Trophoblast cell (in vitro differentiated cells and primary cell): Measurements from ENCODE around the gene POMT2.

Experiments
- DNase-seq, 2 donors: peaks; one replicate each; pipeline ENCODE4 v3.0.0-alpha.2; 2016
- H2AFZ ChIP-seq: 2 replicates; pipeline ENCODE4 v1.6.1; 2013; ENCODE audit warnings: low read length, moderate library complexity, mild to moderate bottlenecking; ENCODE audit not compliant: insufficient read depth, poor library complexity
- H2AK5ac ChIP-seq: 2 replicates; pipeline ENCODE4 v1.6.1; 2013; ENCODE audit warnings: mild to moderate bottlenecking, low read length
- H2BK120ac ChIP-seq: 2 replicates; pipeline ENCODE4 v1.6.1; 2013; ENCODE audit warnings: low read length, mild to moderate bottlenecking, moderate library complexity; ENCODE audit not compliant: insufficient read depth, poor library complexity
- H2BK12ac ChIP-seq: 2 replicates; pipeline ENCODE4 v1.6.1; 2013; ENCODE audit warnings: mild to moderate bottlenecking, low read length, moderate library complexity
- H2BK5ac ChIP-seq: 2 replicates; pipeline ENCODE4 v1.6.1; 2013; ENCODE audit warnings: low read length, low read depth, moderate library complexity, mild to moderate bottlenecking; ENCODE audit not compliant: poor library complexity
- H3K14ac ChIP-seq: 2 replicates; pipeline ENCODE4 v1.6.1; 2013; ENCODE audit warnings: mild to moderate bottlenecking, low read length
- H3K18ac ChIP-seq: 2 replicates; pipeline ENCODE4 v1.6.1; 2013; ENCODE audit warnings: mild to moderate bottlenecking, low read length
- H3K23ac ChIP-seq: 2 replicates; pipeline ENCODE4 v1.6.1; 2013; ENCODE audit warnings: low read length
- H3K27ac ChIP-seq: 2 replicates; pipeline ENCODE4 v1.5.1; 2013; ENCODE audit warnings: low read depth, mild to moderate bottlenecking, inconsistent platforms, low read length, moderate library complexity
- H3K27me3 ChIP-seq: 2 replicates; pipeline ENCODE4 v1.6.1; 2013; ENCODE audit warnings: inconsistent platforms, mild to moderate bottlenecking, low read length, moderate library complexity; ENCODE audit not compliant: insufficient read depth
- H3K36me3 ChIP-seq, 2 experiments: 1 replicate in 1 of 2; 2 replicates in 1 of 2; pipeline ENCODE4 v1.6.1; 2013; ENCODE audit warnings: low read length in 2 of 2, mild to moderate bottlenecking in 2 of 2, moderate library complexity in 1 of 2; ENCODE audit not compliant: insufficient read depth in 2 of 2, control insufficient read depth in 1 of 2
- H3K4ac ChIP-seq: 2 replicates; pipeline ENCODE4 v1.6.1; 2013; ENCODE audit warnings: low read depth, mild to moderate bottlenecking, low read length, moderate library complexity
- H3K4me1 ChIP-seq, 2 experiments: 1 replicate in 1 of 2; 2 replicates in 1 of 2; pipeline ENCODE4 v1.6.1; 2013; ENCODE audit warnings: low read length in 2 of 2, mild to moderate bottlenecking in 2 of 2, moderate library complexity in 1 of 2; ENCODE audit not compliant: insufficient read depth in 2 of 2, control insufficient read depth in 1 of 2
- H3K4me2 ChIP-seq: 2 replicates; pipeline ENCODE4 v1.6.1; 2013; ENCODE audit warnings: inconsistent platforms, mild to moderate bottlenecking, low read length, moderate library complexity
- H3K4me3 ChIP-seq: 2 replicates; pipeline ENCODE4 v1.5.1; 2013; ENCODE audit warnings: mild to moderate bottlenecking, low read depth, low read length, inconsistent platforms
- H3K79me1 ChIP-seq: one replicate; pipeline ENCODE4 v1.6.1; 2013; ENCODE audit warnings: low read length
- H3K79me2 ChIP-seq: 2 replicates; pipeline ENCODE4 v1.6.1; 2013; ENCODE audit warnings: low read length, mild to moderate bottlenecking; ENCODE audit not compliant: control insufficient read depth, insufficient read depth, poor library complexity
- H3K9ac ChIP-seq: 2 replicates; pipeline ENCODE4 v1.6.1; 2013; ENCODE audit warnings: mild to moderate bottlenecking, low read length
- H3K9me3 ChIP-seq: 2 replicates; pipeline ENCODE4 v1.6.1; 2013; ENCODE audit warnings: low read depth, mild to moderate bottlenecking, control low read depth, inconsistent platforms, low read length; ENCODE audit not compliant: insufficient read depth
- H4K12ac ChIP-seq: 2 replicates; pipeline ENCODE4 v1.6.1; 2013; ENCODE audit warnings: low read depth, mild to moderate bottlenecking, low read length, moderate library complexity
- H4K8ac ChIP-seq: 2 replicates; pipeline ENCODE4 v1.6.1; 2013; ENCODE audit warnings: low read depth, mild to moderate bottlenecking, low read length, moderate library complexity
- H4K91ac ChIP-seq: one replicate; pipeline ENCODE4 v1.6.1; 2013; ENCODE audit warnings: low read depth, mild to moderate bottlenecking, low read length, moderate library complexity
- WGBS: extraction: QIAGEN DNeasy Blood & Tissue Kit; methylation state at CpG from one replicate; pipeline ENCODE4 v1.1.7; 2013; ENCODE audit warnings: missing lambda C conversion rate; ENCODE audit not compliant: insufficient read length, insufficient coverage; ENCODE audit errors: extremely low coverage; 5-methylcytosine and 5-hydroxymethylcytosine counted together

Gene POMT2

GRCh38 chr14:77260631-77261030 lies 60.1 kb downstream of the POMT2 start:
- H3K4me2 ChIP-seq, result no peak overlapping the region
- no peak overlapping the region for H2BK120ac ChIP-seq
- H3K36me3 ChIP-seq, result no peaks in the 10 kb centered on the region
- H3K27me3 ChIP-seq, result no peaks in the 10 kb centered on the region
- no peak overlapping the region for H3K4ac ChIP-seq
- no peak overlapping the region for H3K4me3 ChIP-seq
- no peaks in the 10 kb centered on the region for H3K4me1 ChIP-seq
- WGBS, result no CpG with 5 or more reads among the region's 10 CpGs
- H3K9ac ChIP-seq, result no peak overlapping the region
- H4K8ac ChIP-seq, result no peak overlapping the region
- H4K12ac ChIP-seq, result no peak overlapping the region
- H2BK12ac ChIP-seq, result no peak overlapping the region
- no peak overlapping the region for H3K14ac ChIP-seq
- no peak overlapping the region for H3K23ac ChIP-seq
- peaks cover 2% of the 10 kb centered on the region for H3K9me3 ChIP-seq
- no peak overlapping the region for H3K18ac ChIP-seq
- no peak overlapping the region for H3K27ac ChIP-seq
- no peaks in the 10 kb centered on the region for H3K79me2 ChIP-seq
- no peak overlapping the region for H2BK5ac ChIP-seq
- no peak for DNase-seq
- H2AFZ ChIP-seq, result no peak overlapping the region
- no peak overlapping the region for H2AK5ac ChIP-seq
- no peak overlapping the region for H4K91ac ChIP-seq
- no peaks in the 10 kb centered on the region for H3K79me1 ChIP-seq

GRCh38 chr14:77260199-77260598 lies 60.5 kb downstream of the POMT2 start:
- H3K14ac ChIP-seq, result no peak overlapping the region
- H3K79me2 ChIP-seq, result no peaks in the 10 kb centered on the region
- no peak overlapping the region for H2AK5ac ChIP-seq
- no peak overlapping the region for H3K4me2 ChIP-seq
- H3K23ac ChIP-seq, result no peak overlapping the region
- no peak overlapping the region for H2BK5ac ChIP-seq
- no peak overlapping the region for H3K9ac ChIP-seq
- peaks cover 2% of the 10 kb centered on the region for H3K9me3 ChIP-seq
- no peak overlapping the region for H4K12ac ChIP-seq
- no peak overlapping the region for H3K4ac ChIP-seq
- H3K4me3 ChIP-seq, result no peak overlapping the region
- no CpG with 5 or more reads among the region's 11 CpGs for WGBS
- no peak overlapping the region for H2AFZ ChIP-seq
- no peaks in the 10 kb centered on the region for H3K36me3 ChIP-seq
- DNase-seq, result no peak
- H4K8ac ChIP-seq, result no peak overlapping the region
- H3K27me3 ChIP-seq, result no peaks in the 10 kb centered on the region
- H4K91ac ChIP-seq, result no peak overlapping the region
- H3K4me1 ChIP-seq, result no peaks in the 10 kb centered on the region
- no peak overlapping the region for H2BK120ac ChIP-seq
- H2BK12ac ChIP-seq, result no peak overlapping the region
- no peak overlapping the region for H3K27ac ChIP-seq
- no peaks in the 10 kb centered on the region for H3K79me1 ChIP-seq
- H3K18ac ChIP-seq, result no peak overlapping the region

GRCh38 chr14:77259025-77259715 lies 61.5 kb downstream of the POMT2 start:
- no peaks in the 10 kb centered on the region for H3K79me2 ChIP-seq
- no peak overlapping the region for H3K4me2 ChIP-seq
- H2AK5ac ChIP-seq, result no peak overlapping the region
- no peak overlapping the region for H4K91ac ChIP-seq
- H3K27ac ChIP-seq, result no peak overlapping the region
- H3K9me3 ChIP-seq, result peaks cover 2% of the 10 kb centered on the region
- no peak overlapping the region for H3K14ac ChIP-seq
- no peak overlapping the region for H2BK120ac ChIP-seq
- H3K79me1 ChIP-seq, result no peaks in the 10 kb centered on the region
- no peaks in the 10 kb centered on the region for H3K27me3 ChIP-seq
- no peak overlapping the region for H4K12ac ChIP-seq
- H3K18ac ChIP-seq, result no peak overlapping the region
- H2AFZ ChIP-seq, result no peak overlapping the region
- H3K4me1 ChIP-seq, result no peaks in the 10 kb centered on the region
- no peak for DNase-seq
- no peak overlapping the region for H3K23ac ChIP-seq
- no peak overlapping the region for H3K4ac ChIP-seq
- H3K9ac ChIP-seq, result no peak overlapping the region
- WGBS, result no CpG with 5 or more reads among the region's 11 CpGs
- no peak overlapping the region for H2BK12ac ChIP-seq
- H3K36me3 ChIP-seq, result no peaks in the 10 kb centered on the region
- H2BK5ac ChIP-seq, result no peak overlapping the region
- H3K4me3 ChIP-seq, result no peak overlapping the region
- H4K8ac ChIP-seq, result no peak overlapping the region

- H2BK120ac ChIP-seq, result no peak overlapping the region
- H3K27ac ChIP-seq, result no peak overlapping the region
- H3K4me1 ChIP-seq, result no peaks in the 10 kb centered on the region
- no peak overlapping the region for H3K4me2 ChIP-seq
- H3K79me1 ChIP-seq, result no peaks in the 10 kb centered on the region
- H2BK12ac ChIP-seq, result no peak overlapping the region
- no peak overlapping the region for H3K14ac ChIP-seq
- H3K9ac ChIP-seq, result no peak overlapping the region
- no peak for DNase-seq
- H3K79me2 ChIP-seq, result no peaks in the 10 kb centered on the region
- no peak overlapping the region for H2AFZ ChIP-seq
- no peak overlapping the region for H2BK5ac ChIP-seq
- H2AK5ac ChIP-seq, result no peak overlapping the region
- no peak overlapping the region for H4K91ac ChIP-seq
- no peak overlapping the region for H4K12ac ChIP-seq
- H3K23ac ChIP-seq, result no peak overlapping the region
- H3K9me3 ChIP-seq, result peaks cover 2% of the 10 kb centered on the region
- no peaks in the 10 kb centered on the region for H3K27me3 ChIP-seq
- H3K4ac ChIP-seq, result no peak overlapping the region
- no peak overlapping the region for H3K18ac ChIP-seq
- H3K36me3 ChIP-seq, result no peaks in the 10 kb centered on the region
- no peak overlapping the region for H3K4me3 ChIP-seq
- no peak overlapping the region for H4K8ac ChIP-seq
- no CpG with 5 or more reads among the region's 5 CpGs for WGBS
Measured at GRCh38 chr14:77258566-77258965, 62.1 kb downstream of the POMT2 start.
